A549 treated with Hydrocortisone at 1 μM for 4 hours (cell line): ENCODE measurements around the gene CPS1. TPM values are rescaled to one million over a fixed set of nuclear protein-coding genes. Genes with fewer than 3 reads are reported as not detected.

Experiments used
- total RNA-seq: library from RNA; stranded (reverse); fragments of 200-300 nt; extraction: Qiagen RNA extraction; gene quantifications from 5 replicates; pipeline ENCODE4 v1.2.3, GENCODE V29; 2022

Gene CPS1
- 10.9 to 18.3 TPM (median 14.1 TPM) in 5 replicates for total RNA-seq

GRCh38 chr2:210556329-210556980 lies at the start of gene CPS1:
TSS of gene CPS1 (plus strand) at chr2:210556599. CDS start at chr2:210556734, 135 bp downstream.

Other genes starting within 250 kb of the CPS1 start
- not detected in 5 replicates for gene MYL1, start 241.4 kb upstream of the CPS1 start, total RNA-seq
- gene LANCL1, start 79.8 kb upstream of the CPS1 start, total RNA-seq, result 17.2 to 33.7 TPM (median 28.0 TPM) in 5 replicates